Measurements from ENCODE around the gene HELLS.
A peak's percentile ranks its signal among the peaks of the same experiment; 100 is the strongest.
"Not testable (repeated sequence)": the region's sequence is repeated elsewhere in the genome, so short reads cannot be mapped to it uniquely, and the experiment has no call there.

The HELLS gene

GRCh38 chr10:94545391-94546048 is at the start of gene HELLS:
TSS of gene HELLS (plus strand) at chr10:94545788. CDS start at chr10:94545922, 134 bp downstream.
- DNase-seq: peak; percentile 77

DNA sequence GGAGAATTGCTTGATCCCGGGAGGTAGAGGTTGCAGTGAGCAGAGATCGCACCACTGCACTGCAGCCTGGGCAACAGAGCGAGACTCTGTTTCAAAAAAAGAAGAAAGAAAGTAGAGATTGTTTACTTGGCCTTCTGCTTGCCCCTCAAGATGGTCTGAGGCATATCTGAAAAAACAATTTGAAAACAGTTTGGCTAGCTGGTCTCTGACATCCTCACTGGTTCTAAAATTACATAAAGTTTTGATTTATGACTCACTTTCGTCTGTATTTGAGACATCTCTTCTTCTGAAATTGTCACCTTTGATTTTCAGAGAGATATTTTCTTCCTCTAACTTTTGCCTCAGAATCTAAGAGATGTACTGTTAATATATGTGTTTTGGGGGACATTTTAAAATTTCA is 49.6 kb upstream of the HELLS start:
- no peak for DNase-seq

GRCh38 chr10:94496646-94497045 is 48.9 kb upstream of the HELLS start:
- DNase-seq: no peak

DNA sequence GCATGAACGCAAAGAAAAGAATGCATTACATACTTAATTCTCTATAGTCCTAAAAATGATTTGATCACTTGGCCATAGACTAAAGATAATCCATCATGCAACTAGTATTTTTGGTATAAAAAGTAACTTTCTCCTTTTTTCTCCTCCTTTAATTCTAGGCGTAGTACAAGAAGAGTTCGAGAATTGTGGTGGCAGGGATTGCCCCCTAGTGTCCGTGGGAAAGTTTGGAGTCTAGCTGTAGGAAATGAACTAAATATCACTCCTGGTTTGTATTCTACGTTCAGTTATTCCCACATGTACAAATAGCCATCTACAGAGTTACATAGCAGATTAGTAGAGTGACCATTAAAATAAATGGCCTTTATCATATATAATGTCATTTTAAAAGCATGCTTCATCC is 45.5 kb upstream of the HELLS start:
- DNase-seq: no peak

- DNase-seq: no peak
These were observed 24.0 kb upstream of the HELLS start for GRCh38 chr10:94521276-94522250.

DNA sequence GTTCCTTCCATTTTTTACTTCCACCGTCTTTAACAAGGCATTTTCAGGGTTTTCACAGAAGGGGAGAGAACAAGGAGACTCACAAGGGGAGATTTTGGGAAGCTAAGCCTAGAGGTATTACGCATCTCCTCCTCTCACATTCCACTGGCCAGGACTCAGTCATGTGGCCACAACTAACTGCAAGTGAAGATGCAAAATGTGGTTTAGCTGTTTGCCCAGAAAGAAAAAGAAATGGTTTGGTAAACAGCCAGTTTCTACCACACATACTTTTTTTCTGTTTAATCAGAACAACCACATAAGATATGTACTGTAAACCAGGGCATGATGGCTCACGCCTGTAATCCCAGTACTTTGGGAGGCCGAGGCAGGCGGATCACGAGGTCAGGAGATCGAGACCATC is 21.4 kb upstream of the HELLS start:
- DNase-seq: no peak

DNA sequence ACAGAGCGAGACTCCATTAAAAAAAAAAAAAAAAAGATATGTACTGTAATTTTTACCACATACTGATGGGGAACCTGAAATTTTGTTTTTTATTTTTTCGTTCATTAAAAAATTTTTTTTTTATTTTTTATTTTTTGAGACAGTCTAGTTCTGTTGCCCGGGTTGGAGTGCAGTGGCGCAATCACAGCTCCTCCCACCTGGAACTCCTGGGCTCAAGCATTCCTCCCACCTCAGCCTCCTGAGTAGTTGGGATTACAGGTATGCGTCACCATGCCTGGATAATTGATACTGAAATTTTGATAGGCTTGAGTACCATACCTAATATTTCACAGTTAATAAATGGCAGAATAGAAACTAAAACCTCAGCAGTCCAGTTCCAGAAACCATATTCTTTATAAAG is 20.9 kb upstream of the HELLS start:
- no peak for DNase-seq

DNA sequence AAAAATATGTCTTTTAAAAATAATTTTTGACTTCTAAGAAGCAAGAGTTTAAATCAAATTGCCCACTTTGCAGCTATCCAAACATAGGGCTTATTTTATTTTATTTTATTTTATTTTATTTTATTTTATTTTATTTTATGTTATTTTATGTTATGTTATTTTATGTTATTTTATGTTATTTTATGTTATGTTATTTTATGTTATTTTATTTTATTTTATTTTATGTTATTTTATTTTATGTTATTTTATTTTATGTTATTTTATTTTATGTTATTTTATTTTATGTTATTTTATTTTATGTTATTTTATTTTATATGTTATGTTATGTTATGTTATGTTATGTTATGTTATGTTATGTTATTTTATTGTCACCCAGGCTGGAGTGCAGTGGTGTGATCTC is 14.0 kb upstream of the HELLS start:
- DNase-seq: not testable (repeated sequence)

GRCh38 chr10:94533027-94533426 is 12.6 kb upstream of the HELLS start:
- no peak for DNase-seq

- DNase-seq: not testable (repeated sequence)
These were observed 3.3 kb upstream of the HELLS start for GRCh38 chr10:94542282-94542681.

- DNase-seq: no peak
These were observed 687 bp downstream of the HELLS start for GRCh38 chr10:94546049-94546900.

DNA sequence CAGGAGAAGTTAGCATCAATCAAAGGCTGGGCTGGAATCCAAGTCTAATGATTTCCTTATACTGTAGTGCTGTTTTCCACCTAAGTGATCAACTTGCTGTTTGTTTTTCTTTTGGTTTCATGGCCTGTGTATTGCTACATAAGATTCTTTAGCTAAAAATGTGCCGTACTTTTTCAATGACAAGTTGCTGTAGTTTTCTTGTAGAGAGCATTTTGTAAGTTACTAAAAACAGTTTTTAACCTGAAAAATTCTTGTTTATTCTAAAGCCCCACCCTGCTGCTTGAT is 1.3 kb downstream of the HELLS start:
- no peak for DNase-seq

GRCh38 chr10:94549221-94549620 is 3.6 kb downstream of the HELLS start:
- DNase-seq: no peak

- not testable (repeated sequence) for DNase-seq
These were observed 22.2 kb downstream of the HELLS start for GRCh38 chr10:94567714-94568307.

DNA sequence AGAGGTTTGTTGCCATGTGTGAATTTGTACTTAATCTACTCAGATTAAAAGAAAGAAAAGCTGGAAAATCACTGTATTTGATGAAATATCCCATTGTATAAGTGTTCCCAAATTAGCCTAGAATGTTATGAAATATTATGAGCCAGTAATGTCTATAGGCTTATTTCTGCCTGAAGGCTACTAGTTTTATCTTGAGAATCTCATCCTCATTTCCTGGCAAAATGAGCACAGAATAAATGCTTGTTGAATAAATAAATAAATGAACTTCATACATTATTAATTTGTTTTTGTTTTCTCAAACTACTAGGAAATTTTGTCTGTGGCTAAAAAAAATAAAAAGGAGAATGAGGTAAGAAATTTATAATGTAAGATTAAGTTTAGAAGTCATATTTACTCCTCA is 25.5 kb downstream of the HELLS start:
- DNase-seq: no peak

- DNase-seq: no peak
These were observed 25.9 kb downstream of the HELLS start for GRCh38 chr10:94571528-94571927.

GRCh38 chr10:94578790-94579189 is 33.2 kb downstream of the HELLS start:
- DNase-seq: no peak

GRCh38 chr10:94583124-94583523 is 37.5 kb downstream of the HELLS start:
- no peak for DNase-seq

DNA sequence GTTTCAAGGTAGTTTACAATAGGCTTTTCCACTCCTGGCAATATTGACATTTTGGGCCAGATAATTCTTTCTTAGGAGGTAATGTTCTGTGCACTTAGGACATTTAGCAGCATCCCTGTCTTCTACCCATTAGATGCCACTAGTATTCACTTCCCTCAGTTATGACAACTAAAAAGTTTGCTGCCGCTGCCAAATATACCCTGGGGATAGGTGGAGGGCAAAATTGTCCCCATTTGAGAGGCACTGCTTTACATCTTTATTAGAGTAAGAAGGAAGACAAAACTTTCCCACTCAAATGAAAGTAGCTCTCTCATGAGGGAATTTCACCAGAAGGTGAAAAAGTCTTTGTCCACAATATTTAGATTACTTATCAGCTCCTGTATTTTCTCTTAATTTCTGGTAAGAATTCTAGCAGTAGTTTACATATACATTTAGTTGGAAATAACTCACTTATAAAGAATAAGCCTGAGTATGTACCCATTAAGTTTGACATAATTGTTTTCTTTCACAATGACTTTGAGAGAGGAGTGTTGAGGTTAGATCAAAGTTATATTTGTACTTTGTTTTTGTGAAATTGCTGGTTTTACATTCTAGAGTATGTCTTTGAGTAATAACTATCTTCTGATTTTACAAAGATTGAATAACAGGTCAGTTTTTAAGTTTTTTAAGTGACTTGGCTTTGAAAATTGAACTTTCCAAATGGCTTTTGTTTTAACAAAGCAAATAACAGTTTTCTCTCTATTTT is 46.0 kb downstream of the HELLS start:
- no peak for DNase-seq

DNA sequence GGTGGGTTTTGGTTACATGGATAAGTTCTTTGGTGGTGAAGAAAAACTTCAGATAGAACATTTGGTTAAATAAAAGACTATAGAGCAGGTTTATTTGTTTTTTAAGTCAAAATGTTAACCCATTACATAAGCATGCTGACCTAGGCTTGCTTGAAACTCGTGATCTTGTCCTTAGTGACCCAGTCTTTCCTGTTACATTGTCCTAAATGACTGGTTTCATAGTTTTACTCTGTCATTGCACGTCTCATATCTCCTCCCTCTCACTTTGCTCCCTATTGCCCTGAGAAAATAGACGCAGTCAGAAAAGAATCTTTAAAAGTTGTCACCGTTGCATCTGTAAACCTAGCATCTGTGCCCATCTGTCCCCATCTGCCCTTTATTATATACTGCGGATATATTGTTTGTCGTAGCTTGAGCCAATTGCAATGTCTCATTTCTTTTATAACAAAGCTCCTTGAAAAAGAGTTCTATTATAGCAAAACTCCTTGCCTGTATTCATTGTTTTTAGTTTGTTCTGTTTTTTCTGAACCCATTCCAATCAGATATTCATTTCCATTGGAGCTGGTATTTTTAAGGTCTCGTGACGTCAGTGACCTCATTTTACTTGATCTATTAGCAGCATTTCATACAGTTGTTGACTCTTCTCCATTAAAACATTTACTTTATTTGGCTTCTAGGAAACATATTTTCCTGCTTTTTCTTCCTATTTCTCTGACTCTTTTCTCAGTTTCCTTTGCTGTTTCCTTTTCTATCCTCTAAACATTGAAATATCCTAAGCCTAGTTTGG is 57.3 kb downstream of the HELLS start:
- DNase-seq: no peak

DNA sequence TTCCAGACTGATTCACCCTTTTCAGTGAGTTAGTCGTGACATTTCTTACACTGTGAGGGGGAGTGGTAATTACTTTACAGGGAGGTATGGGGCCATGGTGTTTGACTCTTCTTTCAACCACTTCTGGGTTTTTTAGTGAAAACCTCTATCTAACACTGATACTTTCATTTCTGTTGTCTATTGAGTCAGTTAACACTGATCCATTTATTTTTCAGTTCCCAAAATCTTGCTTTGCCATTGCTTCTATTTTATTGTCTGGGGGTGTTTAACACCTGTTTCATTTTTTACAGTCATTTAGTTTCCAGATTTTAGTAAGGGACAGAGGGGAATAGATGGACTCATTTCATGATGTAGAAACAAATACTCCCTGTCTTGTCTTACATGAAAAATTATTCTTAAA is 61.5 kb downstream of the HELLS start:
- no peak for DNase-seq

All from NCI-H1417 treated with DMSO at 0.1 percent for 48 hours (cell line).